EL (cell line): ENCODE data around the gene TMEM86A.
A peak's percentile ranks its signal among the peaks of the same experiment; 100 is the strongest.

Experiments
- DNase-seq: peaks from one replicate; pipeline ENCODE4 v3.0.0-alpha.2; 2016

Gene TMEM86A

DNA sequence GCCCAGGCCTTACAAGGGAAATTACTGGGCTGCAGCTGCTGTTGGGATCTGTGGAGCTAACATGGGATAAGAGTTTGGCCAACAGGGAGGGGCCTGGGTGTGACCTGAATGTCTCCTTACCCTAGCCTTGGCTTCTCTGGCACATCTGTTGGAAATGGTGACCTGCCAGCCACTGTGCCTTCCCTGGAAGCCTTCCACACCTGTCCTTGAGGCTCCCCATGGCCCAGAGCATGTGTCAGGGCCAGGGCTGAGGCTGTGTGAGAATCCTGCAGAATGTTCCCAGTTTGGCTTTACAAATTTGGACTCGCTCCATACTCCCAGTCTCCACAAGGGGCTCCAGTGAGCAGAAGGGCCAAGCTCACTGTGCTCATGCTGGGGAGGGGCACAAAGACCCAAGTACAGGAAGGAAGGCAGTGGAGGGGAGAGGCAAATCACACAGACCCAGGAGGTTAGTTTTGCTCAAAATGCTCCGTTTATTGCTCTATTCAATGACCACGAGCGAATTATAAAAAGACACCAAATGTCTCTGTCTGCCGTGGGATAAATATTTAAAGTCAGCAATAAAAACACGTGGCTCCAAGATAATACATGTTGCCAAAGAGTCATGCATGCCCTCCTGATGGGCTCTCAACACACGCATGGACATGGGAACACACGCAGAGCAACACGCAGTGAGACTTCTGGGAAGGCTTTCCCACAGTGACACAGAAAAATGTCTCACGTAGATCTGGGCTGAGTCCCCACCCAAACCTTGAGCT is 29.1 kb downstream of the TMEM86A start:
- DNase-seq = peak; percentile 31

DNA sequence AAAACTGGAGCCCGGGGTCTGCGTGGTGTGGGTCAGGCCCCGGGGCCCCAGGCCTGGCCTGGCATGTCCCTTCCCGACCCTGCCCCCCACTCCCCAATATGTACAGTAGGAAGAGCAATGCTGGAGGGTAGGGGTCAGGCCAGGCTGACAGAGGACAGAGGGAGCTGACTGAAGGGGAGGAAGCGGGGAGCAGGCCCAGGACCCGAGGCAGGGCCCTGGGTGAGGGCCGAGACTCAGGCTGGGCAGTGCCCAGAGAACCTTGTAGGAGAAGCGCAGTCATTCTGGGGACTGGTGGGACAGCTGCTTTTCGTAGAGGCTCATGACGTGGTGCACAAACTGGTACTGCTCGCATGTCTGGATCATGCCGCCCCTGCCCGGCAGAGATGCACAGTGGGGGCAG is 30.1 kb downstream of the TMEM86A start:
- no peak for DNase-seq

DNA sequence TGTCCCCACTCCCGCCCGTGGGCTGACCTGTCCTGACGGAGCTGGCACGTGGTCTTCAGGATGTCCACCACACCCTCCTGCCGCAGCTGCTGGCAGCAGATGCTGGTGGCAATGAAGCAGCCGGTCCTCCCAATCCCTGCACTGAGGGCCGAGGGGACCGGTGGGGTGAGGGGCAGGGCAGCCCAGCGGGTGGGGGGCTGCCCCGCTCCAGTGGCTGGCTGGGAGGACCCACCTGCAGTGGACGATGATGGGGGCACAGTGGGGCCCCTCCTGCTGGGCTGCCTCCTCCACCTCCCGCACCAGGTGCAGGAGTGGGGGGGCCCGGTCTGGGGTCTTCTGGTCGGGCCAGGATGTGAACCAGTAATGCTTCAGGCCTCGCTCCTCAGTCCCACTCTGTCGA is 30.8 kb downstream of the TMEM86A start:
- no peak for DNase-seq

DNA sequence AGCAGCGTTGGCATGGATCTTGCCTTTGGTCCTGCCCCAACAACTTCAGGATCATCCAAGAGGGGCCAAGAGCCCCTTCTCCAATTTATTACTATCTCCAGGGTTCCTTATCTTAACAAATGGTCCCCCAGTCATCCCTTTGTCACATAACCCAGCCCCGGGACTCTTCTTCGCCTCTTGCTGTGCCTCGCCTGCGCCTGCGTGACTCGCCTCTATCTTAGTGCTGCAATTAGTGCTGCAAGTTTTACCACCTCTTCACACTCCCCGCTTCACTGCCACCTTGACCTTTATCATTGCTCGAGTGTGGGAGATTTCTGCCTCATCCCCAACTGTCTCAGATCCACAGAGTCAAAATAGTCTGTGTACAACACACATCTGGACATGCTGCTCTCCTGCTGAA is 31.4 kb downstream of the TMEM86A start:
- no peak for DNase-seq

DNA sequence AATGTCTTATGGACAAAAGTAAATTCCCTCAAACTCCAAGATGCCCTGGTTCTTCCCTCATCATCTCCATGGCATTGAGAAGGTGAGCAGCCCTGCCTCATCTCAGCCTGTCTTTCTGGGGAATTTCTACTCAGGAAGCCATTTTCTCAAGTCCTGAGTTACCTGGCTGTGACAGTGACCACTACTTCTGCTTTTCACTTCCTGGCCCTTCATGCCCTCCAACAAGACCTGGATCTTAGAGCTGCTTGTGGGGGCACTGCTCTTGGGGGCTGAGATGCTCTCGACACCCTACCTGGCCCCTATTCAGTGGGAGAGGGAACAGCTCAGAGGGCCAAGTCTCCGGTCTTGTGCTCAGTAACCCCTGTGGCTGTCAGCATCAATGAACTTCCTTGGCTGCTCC is 32.9 kb downstream of the TMEM86A start:
- DNase-seq = no peak

DNA sequence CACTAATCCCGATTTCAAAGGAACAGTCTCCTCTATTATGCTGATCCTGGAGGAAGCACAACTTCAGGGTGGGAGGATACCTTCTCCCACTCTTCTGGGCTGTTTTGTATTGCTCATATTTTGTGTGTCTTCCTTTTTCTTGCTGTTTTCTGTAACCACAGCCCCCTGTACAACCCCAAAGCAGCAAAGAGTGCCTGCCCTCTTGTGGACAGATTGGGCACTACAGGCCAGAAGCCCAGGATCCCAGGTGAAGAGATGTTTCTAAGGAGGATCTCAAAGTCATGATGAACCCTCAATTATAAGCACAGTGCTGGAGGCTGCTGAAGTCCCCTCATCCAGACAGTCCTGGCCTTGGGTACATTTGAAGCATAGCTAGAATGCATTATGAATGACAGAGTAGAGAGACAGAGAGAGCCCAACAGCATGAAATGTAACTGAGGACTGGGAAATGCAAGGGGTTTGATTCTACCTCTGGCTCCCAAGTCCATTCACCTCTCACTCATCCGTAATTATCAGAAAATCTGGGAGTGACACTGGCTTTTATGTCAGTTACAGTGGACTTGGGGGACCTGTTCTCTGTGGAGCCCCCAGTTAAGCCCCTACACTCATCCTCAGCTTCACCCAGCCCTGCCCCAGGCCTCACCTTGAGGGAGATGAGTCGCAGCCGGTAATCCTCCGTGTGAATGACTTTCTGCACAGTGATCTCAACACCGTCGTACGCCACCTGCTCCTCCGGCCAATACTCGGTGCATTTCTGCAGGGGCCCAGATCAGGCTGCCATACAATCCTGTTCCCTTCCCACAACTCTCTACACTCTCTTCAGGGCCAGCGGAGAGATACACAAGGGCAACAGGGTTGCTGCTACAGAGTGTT is 33.6 kb downstream of the TMEM86A start:
- peak; percentile 44 for DNase-seq

DNA sequence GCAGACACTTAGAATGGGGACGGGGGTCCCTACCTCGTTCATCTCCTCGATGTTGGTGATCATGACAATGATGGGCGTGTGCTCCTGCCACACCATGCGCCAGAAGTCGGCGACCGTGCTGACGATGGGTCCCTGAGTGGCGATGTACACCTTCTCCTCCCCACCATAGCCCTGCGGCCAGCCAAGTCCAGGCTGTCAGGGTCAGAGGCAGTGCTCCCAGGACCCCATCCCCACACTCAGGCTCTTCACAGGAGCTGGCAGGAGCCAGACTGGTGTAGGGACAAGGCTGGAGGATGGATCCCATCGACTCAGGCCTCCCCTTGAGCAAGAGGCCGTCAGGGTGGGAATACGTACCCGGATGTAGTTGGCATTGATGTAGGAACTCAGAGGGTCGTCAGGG is 34.6 kb downstream of the TMEM86A start:
- no peak for DNase-seq

DNA sequence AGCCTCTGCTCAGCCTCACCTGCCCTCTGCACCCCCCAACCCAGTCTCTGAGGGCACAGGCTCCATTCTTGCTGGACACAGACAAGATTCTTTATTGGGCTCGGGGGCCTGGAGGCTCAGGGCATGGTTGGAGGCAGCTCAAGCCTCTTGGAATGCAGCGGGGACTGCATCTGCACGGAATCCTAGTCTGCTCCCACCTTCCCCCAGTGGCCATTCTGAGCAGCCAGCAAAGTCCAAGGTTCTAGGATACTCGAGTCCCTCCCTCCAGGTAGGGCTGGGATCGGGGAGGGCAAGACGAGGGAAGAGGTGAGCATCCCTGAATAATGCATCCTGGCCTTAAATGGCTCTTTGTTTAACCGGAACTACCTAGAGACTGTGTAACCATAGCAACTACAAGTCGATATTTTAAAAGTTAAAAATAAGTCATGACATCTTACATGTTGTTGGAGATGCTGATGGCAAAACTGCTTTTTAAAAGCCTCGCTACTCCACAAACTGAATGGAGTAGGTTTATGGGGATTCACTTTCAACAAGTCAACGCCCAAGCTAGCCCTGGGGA is 38.1 kb downstream of the TMEM86A start:
- no peak for DNase-seq

DNA sequence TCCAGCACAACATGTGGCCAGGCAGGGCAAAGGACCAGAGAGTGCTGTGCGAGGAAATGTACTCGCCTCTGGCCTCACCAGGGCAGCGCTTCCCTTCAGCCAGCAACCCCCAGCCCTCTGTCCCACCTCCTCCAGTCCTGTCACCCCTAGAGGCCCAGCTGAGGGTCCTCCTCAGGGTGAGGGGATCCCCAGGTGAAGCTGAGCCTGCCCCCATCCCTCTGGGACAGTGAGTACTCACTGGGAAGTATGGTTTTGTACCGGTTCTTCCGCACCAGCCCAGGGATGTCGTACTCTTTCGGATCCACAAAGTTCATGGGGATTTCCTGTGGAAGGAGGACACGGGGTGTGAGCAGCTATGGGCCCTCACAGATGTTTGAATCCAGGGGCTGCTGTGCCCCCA is 39.1 kb downstream of the TMEM86A start:
- no peak for DNase-seq

DNA sequence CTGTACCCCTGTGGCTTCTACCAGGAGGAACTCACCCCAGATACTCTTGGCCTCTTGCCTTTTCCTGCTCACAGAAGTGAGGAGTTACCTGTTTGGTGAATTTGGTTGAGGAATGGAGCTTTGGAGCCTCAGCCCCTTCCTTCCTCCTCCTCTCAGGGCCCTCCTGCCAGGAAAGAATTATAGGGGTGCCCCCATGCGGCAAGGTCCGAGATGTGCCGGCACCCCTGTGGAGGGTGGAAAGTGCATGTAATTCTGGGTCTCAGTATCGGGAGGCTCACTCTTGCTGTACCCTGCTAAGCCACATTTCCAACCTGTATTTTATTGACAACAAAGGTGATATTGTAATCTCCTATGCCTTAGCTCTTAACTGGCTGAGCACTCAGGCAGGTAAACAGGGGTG is 41.1 kb downstream of the TMEM86A start:
- DNase-seq = no peak

DNA sequence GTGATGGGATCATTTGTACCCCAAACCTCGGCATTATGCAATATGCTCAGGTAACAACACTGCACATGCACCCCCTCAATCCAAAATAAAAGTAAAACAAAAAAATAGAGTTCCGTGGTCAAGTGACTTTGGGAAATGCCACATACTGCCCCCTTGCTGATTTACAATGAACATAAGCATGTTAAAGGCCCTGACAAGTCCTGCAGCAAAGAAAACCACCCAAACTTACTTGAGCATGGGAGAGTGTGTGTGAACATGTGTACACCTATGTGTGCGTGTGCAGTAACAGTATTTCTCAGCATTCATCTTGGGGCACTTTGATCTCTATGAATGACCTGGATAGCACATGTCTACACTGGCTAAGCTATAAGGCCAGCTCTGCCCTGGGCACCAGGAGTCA is 43.2 kb downstream of the TMEM86A start:
- no peak for DNase-seq

DNA sequence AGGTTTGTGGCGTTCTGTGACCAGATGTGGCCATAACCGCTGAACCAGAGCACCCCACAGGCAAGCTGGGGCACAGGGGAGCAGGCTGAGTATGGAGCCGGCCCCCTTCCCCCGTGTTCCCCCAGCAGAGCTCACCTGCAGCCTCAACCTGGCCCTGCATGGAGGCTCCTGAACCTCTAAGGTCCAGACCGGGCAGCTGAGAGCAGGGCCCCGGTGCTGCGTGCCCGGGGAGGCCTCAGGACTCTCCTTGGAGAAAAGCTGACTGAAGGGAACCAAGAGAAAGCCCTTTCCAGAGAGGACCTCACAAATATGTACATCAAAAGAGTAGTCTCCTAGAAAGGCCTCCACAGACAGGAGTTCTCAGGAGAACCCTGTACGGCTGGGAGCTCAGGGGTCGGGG is 44.8 kb downstream of the TMEM86A start:
- DNase-seq = no peak

DNA sequence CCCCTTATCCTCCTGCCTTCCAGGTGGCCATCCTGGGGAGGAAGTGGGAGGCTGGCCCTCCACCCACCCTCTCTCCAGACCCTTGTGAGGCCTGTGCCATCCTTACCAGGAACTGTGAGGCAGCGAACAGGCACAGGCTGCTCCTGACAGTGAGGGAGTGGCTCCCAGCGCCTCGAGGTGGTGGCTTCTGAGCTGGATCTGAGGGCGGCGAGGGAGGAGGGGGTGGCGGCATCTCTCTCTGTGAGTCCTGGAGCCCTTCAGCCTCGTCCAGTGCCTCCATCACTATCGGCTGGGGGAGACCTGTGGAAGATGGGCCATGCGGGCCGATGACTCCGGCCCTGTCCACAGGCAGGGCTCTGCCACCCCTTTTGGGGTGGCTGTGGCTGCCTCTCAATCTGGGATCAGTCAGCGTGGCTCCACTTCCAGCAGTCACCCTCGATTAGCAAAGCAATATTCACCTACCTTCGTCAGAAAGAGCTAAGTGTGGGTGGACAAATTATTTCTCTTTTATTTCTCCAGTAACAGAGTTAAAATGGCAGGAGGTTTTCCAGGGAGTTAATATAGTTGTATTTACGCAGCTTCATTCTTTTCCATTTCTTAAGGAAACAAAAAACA is 45.4 kb downstream of the TMEM86A start:
- DNase-seq = no peak

DNA sequence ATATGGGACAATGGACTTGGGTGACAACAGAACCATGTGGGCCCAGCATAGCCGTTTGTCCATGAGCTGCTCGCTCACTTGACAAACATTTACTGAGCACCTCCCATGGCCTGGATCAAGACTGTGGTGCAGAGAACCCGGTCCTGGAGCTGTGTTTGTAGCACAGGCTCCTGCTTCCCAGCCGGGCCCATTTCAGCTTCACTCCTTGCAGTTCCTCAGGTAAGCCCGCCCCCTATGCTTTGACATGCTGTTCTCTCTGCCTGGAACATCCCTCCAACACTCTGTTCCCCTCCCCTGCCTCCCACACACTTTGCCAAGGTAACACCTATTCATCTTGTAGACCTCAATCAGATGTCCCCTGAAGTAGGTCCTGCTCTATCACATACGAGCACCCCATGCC is 46.7 kb downstream of the TMEM86A start:
- DNase-seq = no peak

DNA sequence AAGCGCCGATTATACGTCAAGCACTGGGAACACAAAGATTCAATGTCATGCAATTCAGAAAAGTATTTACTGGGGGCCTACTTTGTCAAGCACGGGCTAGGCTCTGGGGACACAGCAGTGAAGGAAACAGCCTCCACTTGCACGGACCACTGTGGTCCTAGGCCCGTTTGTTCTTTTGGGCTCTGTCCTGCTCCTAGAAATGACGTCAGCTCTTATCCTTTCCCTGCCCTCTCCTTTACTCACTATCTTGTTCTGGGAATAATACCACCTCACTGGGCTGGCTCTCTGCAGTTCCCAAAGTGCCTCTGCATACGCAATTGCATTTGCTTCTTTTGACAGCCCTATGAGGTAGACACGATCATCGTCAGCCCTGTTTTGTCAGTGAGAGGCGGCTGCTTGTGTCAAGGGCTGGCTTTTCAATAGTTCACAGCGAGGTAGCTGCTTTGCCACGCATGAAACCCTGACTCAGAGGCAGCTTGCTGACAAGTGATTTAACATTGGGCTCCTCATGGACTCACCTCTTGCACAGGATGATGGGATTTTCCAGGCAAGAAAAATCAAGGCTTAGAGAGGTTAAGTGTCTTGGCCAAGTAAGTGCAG is 50.3 kb downstream of the TMEM86A start:
- DNase-seq = no peak

DNA sequence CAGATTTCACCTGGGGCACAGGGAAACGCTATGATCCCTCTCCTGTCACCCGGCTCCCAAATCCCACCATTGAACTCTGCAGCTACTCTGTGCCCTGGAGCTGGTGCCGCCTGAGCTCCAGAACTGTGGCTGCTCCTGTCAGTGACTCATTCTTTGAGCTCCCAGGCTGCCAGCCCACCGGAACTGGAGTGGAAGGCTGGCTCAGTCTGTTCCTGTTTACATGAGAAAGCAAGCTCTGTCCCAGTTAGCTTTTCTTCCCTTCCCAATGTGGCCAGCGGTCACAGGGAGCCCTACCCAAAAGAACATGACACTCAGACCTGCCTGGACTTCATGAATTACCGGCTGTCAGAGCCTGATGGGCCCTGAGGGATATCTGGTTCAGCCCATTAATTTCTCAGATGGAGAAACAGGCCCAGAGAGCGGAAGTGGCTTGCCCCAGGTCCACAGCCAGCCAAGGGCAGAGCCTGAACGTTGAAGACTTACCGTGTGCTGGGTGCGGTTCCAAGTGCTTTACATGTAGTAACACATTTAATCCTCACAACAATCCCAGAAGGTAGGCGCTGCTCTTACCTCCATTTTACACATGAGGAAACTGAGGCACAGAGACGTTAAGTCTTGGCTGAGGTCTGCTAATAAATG is 51.2 kb downstream of the TMEM86A start:
- peak; percentile 82 for DNase-seq

DNA sequence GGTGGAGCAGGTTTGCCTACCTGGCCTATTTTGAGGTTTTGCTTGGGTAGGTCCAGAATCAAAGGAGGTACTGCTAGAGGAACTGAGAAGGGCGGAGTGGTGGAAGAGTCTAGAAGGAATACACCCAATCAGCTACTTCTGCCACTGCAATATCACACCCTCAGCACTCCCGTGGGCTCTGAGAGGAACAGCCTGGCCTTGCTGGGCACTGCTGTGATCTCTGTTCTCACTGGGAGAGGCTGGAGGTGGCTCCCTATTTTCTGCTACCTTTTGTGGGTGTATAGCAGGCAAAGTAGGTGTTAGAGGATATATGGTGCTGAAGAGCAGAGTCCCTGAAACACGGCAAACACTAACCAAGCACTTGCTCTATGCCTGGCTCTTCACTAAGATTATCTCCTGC is 52.4 kb downstream of the TMEM86A start:
- DNase-seq = no peak

DNA sequence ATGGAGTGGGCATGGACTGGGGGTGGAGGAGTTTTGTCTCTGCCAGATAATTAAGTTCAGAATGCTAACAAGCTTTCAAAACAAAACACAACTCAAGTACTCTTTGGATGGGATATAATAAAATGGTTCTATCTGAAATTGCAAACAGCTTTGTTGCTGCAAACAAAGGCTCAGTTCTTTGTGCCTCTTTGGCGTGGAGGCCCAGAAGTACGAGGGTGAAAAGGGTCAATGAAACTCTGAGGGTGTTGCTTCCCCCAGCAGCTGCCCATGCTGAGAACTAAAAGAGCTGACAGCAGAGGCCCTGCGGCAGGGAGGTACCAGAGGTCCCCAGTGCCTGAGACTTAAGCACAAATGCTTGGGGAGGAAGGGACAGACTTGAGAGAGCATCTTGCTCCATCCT is 53.9 kb downstream of the TMEM86A start:
- DNase-seq = no peak

DNA sequence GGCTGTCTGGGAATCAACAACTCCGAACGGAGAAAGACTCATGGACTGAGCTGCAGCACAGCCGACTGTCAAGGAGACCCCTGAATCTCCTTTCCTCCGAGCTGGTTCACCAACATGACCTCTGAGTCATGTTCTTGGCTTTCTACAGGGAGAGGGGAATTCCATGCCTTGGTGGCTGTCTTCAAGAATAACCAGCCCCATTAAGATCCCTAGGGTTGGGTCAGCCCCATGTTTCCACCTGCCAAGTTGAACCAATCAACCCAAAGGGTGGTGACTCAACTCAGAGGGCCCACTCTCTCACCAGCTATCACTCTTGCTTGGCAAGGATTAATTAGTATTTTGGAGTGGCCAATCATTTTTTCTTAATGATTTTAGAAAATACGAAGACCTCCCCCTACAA is 55.7 kb downstream of the TMEM86A start:
- peak; percentile 51 for DNase-seq
